ENCODE measurements around the gene DSTN.

GRCh38 chr20:17572034-17572638 lies 2.3 kb downstream of the DSTN start:
- TF ChIP-seq MYC (IDR thresholded peaks at IDR 0.05; ENCODE audit: low read depth, low read length) (no peak), CTCF (IDR thresholded peaks at IDR 0.05; ENCODE audit: extremely low read depth in 1 of 2, insufficient read depth in 1 of 2, low read depth in 1 of 2, low read length in 2 of 2) (no peak)

Data from endothelial cell of umbilical vein (primary cell).